NCI-H1417 (cell line): ENCODE measurements around the gene IFI27L2.

ENCODE experiments used
- DNase-seq, 3 experiments: peaks; one replicate each; lab custom pipeline; 2025; lab: John Stamatoyannopoulos, UW

IFI27L2 gene

DNA sequence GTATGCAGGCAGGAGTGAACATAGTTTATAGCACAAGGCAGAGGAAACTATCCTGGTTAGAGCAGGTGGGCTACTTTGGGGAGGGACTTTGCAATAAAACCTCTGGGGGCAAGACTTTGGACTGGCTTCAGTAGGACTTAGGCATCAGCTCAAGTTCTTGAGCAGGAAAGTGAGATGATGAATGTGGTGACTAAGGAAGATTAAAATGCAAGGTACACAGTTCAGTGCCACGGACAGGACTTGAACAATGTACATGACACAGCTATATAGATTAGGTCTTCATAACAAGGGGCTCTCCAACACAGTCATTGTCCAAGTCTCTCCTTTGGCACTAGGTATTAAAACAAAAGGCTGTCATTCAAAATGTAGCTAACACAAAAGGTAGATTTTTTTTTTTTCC, 23.3 kb upstream of the IFI27L2 start:
- DNase-seq: no peak

- DNase-seq: peak in 2 of 3 experiments; percentile 72 to 96
Observed at GRCh38 chr14:94145902-94146527, 16.6 kb upstream of the IFI27L2 start.

DNA sequence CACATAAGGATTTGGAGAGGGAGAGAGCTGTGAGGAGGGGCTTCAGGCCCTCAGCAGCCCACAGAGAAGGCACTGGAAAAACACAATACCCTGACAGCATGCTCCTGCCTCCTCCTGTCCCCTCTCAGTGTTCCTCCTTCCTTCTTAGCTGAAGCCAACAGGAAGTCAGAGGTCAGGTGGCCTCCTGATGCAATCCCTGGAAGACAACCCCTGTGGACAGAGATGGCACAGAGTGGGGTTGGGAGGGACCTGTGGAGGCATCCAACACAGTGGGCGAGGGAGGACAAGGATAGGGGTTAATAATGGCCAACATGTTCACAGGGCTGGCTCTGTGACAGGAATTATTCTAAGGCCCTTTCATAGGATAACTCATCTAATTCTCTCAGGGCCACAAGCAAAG, 15.4 kb upstream of the IFI27L2 start:
- no peak for DNase-seq

GRCh38 chr14:94143711-94144110, 14.3 kb upstream of the IFI27L2 start:
- DNase-seq: no peak

DNA sequence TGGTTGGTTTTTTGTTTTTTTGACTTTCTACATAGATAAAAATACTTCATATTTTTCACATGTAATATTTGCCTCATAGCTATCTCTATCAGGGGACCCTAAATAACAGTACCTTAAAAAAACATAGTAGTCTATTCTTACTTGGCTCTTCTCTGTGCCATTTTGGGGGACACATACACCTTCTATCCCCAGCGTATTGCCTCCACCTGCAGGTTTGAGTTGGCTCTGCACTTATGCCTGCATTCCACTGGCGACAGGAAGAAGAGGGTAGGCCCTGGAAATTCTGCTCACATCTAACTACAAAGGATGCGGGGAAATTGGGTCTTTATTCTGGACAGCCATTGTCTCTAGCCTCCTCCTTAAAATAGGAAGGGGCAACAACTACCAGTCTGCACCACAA, 13.8 kb upstream of the IFI27L2 start:
- no peak for DNase-seq

GRCh38 chr14:94142836-94143235, 13.4 kb upstream of the IFI27L2 start:
- DNase-seq: no peak

GRCh38 chr14:94142247-94142646, 12.8 kb upstream of the IFI27L2 start:
- DNase-seq: no peak

GRCh38 chr14:94139421-94139820, 10.0 kb upstream of the IFI27L2 start:
- no peak for DNase-seq

DNA sequence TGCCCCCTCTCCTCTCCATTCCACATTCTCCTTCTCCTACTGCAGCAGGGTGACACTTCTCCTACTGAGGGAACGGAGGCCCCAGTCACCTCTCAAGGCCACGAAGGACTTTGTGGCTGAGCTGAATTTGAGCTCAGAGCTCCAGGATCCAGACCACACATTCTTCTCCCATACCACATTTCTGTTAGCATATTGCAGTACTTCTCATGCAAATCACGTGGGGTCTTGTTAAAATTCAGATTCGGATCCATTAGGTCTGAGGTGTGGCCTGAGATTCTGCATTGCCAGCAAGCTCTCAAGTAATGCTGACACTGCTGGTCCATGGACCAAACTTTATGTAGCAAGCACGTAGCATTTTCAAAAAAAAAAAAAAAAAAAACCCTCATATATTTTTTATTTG, 9.6 kb upstream of the IFI27L2 start:
- no peak for DNase-seq

- DNase-seq: peak; percentile 38 to 90 (median 80)
Observed at GRCh38 chr14:94138251-94138650, 8.8 kb upstream of the IFI27L2 start.

DNA sequence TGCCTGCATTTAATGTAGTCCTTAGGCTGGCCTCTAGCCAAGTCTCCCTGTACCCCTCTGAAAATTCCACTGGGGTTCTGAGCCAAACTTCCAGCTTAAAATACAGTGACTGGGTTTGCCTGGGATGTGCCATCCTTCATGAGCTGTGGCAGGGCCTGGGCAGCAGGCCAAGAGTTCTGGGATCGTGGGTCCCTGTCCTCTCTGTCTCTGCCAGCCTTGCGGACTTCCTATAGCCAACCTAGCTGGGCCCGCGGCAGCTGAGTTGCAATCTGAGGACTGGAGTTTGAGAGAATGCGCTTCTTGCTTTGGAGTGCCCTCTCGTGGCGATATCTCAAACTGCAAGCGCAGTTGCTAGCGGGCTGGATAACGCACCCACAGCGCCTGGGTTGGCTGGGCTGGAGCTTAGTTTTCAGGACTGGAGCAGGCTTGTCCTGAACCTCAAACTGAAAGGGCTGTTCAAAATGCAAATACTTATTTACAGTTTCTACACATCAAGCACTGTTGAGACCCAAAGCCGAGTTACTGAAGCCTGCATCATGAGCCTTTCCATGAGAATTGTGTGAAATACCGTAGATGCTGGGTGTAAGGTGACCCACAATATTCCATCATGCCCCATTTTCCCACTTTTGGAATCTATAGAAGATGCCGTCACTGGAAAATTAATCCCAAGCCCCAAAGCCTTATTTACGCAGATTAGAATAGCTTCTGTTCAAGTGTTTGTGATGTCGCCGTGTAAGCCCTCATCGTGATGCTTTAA, 7.3 kb upstream of the IFI27L2 start:
- peak in 2 of 3 experiments; percentile 19 to 87 for DNase-seq

DNA sequence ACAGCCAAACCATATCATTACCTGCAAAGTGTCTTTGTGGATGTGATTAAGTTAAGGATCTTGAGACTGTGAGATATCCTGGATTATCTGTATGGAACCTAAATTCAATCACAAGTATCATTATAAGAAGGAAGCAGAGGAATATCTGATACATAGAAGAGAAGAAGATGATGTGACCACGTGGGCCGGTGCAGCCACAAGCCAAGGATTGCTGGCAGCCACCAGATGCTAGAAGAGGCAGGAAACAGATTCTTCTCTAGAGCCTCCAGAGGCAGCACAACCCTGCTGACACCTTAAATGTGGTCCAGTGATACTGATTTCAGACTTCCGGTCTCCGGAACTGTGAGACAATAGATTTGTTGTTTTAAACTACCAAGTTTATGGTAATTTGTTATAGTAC, 6.1 kb upstream of the IFI27L2 start:
- no peak for DNase-seq

GRCh38 chr14:94132285-94132887, 3.0 kb upstream of the IFI27L2 start:
- DNase-seq: peak; percentile 67 to 93 (median 76)

DNA sequence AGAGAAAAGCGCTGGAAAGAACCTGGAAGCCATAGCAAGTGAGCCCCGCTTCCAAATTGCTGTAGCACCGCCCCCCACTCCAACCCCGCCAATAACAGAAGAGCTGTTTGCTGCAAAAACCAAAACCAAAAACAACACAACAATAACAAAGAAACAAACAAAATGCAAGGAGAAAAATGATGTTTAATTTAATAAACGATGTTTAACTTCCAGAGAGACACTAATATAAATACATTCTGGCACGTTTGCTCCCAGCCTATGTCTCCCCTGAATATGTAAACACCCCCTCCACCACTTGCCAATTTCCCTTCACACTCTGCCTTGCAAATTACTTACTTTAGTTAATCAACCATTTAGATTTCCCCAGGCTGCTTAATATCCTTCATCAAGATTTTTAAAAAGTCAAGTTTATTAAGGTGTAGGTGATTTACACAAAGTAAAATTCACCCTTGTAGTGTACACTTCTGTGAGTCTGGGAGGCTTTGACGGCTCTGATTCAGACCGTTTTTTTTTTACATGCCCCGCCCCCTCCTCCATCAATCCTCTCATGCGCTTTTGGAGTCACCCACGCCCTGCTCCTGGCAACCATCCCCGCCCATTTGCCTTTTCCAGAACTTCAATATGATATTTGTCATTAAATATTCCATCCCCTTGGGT, 482 bp upstream of the IFI27L2 start:
- DNase-seq: peak; percentile 20 to 81 (median 68)

- DNase-seq: no peak
Observed at GRCh38 chr14:94128216-94128839, 1.1 kb downstream of the IFI27L2 start.

GRCh38 chr14:94127330-94127729, 2.1 kb downstream of the IFI27L2 start:
- no peak for DNase-seq

DNA sequence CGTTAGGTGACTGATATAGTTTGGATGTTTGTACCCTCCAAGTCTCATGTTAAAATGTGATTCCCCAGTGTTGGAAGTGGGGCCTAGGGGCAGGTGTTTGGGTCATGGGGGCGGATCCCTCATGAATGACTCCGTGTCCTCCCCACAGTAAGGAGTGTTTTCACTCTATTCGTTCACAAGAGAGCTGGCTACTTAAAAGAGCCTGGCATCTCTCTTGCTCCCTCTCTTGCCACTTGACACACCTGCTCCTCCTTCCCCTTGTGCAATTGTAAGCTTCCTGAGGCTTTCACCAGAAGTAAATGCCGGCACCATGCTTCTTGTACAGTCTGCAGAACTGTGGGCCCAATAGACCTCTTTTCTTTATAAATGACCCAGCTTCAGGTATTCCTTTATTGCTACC, 2.6 kb downstream of the IFI27L2 start:
- no peak for DNase-seq

DNA sequence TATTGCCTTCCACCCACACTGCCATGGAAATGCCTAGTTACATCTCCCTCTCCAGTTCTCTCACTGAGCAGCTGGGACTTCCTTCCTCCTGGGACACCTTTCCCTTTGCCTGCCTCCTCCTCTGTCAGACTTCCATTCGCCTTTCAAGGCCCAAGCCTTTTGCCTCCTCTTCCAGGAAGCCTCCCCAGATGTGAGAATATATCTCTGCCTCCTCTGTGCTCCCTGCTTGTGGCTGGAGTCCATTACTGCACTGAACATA, 3.1 kb downstream of the IFI27L2 start:
- DNase-seq: no peak

GRCh38 chr14:94125659-94126418, 3.6 kb downstream of the IFI27L2 start:
- DNase-seq: no peak

DNA sequence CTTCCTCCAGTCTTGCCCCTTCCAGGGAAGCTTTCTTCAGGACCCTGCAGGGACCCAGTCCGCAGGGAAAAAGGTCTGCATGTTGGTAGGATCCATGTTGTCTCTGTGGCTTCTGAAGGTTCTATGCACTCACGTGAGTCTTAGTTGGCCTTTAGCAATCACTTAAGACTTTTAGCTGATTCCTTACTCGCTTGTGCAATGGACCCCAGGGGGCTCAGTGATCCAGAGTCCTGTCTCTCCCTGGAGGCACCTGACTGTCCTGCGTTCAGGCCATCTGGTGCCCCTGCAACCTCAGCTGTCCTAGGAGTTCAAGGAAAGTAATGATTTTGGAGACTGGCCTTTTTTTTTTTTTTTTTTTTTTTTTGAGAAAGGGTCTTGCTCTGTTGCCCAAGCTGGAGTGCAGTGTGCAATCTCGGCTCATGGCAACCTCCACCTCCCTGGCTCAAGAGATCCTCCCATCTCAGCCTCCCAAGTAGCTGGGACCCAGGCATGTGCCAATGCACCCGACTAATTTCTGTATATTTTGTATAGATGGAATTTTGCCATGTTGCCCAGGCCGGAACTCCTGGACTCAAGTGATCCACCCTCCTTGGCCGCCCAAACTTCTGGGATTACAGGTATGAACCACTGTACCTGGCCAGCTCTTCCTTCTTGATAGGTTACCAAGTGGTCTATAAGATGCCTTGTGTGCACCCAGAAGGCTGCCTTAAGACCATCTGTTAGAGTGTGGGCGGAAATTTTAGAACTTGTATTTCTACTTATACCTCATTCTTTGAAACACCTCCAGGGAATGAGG, 4.6 kb downstream of the IFI27L2 start:
- no peak for DNase-seq

DNA sequence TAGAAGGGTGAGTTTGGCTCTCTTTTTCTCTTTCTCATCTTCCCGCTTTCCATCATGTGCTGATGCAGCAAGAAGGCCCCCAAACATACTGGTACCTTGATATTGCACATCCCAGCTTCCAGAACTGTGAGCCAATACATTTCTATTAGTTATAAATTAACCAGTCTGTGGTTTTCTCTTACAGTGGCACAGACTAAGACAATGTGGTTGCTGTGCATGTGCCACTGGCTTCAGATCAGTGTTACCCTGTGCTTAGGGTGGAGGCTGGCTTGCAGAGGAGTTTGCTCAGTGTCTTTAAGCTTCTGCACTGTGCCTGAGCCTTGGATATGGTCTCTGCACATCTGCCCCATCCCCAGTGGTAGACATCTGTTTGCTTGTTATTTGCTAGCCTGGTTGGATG, 5.5 kb downstream of the IFI27L2 start:
- no peak for DNase-seq
